Measurements from ENCODE around the gene MUC16.
"Not testable (repeated sequence)": the region's sequence is repeated elsewhere in the genome, so short reads cannot be mapped to it uniquely, and the experiment has no call there.

MUC16 gene

GRCh38 chr19:9009935-9010651 lies at the start of gene MUC16:
Gene MUC16 (minus strand): TSS chr19:9010409.
- no peak for DNase-seq

- DNase-seq, result no peak
Observed at GRCh38 chr19:9058905-9059667, 48.9 kb upstream of the MUC16 start.

- DNase-seq, result no peak
Observed at GRCh38 chr19:9057505-9058258, 47.5 kb upstream of the MUC16 start.

- not testable (repeated sequence) for DNase-seq
Observed at GRCh38 chr19:9056131-9056530, 45.9 kb upstream of the MUC16 start.

- no peak for DNase-seq
Observed at GRCh38 chr19:9054765-9055164, 44.6 kb upstream of the MUC16 start.

GRCh38 chr19:9054207-9054606 lies 44.0 kb upstream of the MUC16 start:
- DNase-seq, result no peak

- DNase-seq, result not testable (repeated sequence)
Observed at GRCh38 chr19:9053674-9054073, 43.5 kb upstream of the MUC16 start.

GRCh38 chr19:9052894-9053293 lies 42.7 kb upstream of the MUC16 start:
- DNase-seq, result no peak

- no peak for DNase-seq
Observed at GRCh38 chr19:9046694-9047093, 36.5 kb upstream of the MUC16 start.

GRCh38 chr19:9044449-9044848 lies 34.2 kb upstream of the MUC16 start:
- no peak for DNase-seq

- DNase-seq, result no peak
Observed at GRCh38 chr19:9043524-9043923, 33.3 kb upstream of the MUC16 start.

GRCh38 chr19:9041023-9041422 lies 30.8 kb upstream of the MUC16 start:
- no peak for DNase-seq

- no peak for DNase-seq
Observed at GRCh38 chr19:9040131-9040530, 29.9 kb upstream of the MUC16 start.

GRCh38 chr19:9039728-9040127 lies 29.5 kb upstream of the MUC16 start:
- DNase-seq, result no peak

GRCh38 chr19:9037400-9038062 lies 27.3 kb upstream of the MUC16 start:
- DNase-seq, result no peak

- DNase-seq, result no peak
Observed at GRCh38 chr19:9032136-9032631, 22.0 kb upstream of the MUC16 start.

GRCh38 chr19:9018163-9018875 lies 8.1 kb upstream of the MUC16 start:
- no peak for DNase-seq

GRCh38 chr19:9014803-9015202 lies 4.6 kb upstream of the MUC16 start:
- DNase-seq, result no peak

- no peak for DNase-seq
Observed at GRCh38 chr19:9013988-9014387, 3.8 kb upstream of the MUC16 start.

- DNase-seq, result no peak
Observed at GRCh38 chr19:9011875-9012274, 1.7 kb upstream of the MUC16 start.

- no peak for DNase-seq
Observed at GRCh38 chr19:9010693-9011092, 484 bp upstream of the MUC16 start.

GRCh38 chr19:9009431-9009830 lies 778 bp downstream of the MUC16 start:
- DNase-seq, result no peak
